RWPE1 (cell line): ENCODE results near the gene RAB10.

Experiments
- CTCF ChIA-PET: fragments of 350-600 bp; sonication (Branson Sonifier 250); formaldehyde crosslinking; extraction: SDS; loops from one replicate; lab custom pipeline; 2021; lab: Yijun Ruan, JAX
- POLR2A ChIA-PET: fragments of 400-600 bp; formaldehyde crosslinking; extraction: SDS; loops from one replicate; lab custom pipeline; 2020; ENCODE audit warnings: antibody characterized with exemption; ENCODE audit not compliant: low non-redundant PET; lab: Yijun Ruan, JAX
- DNase-seq: peaks from one replicate; pipeline ENCODE4 v3.0.0; 2012; ENCODE audit warnings: low spot score
- H3K27ac ChIP-seq: fragments of 450-650 bp; 2 replicates; pipeline ENCODE4 v1.5.1; 2017
- TF ChIP-seq, protein P1 (sequence below): fragments of 450-650 bp; conservative IDR thresholded peaks from 2 replicates; pipeline ENCODE4 v1.5.1; 2017; ENCODE audit warnings: low read depth, mild to moderate bottlenecking

Gene RAB10

DNA sequence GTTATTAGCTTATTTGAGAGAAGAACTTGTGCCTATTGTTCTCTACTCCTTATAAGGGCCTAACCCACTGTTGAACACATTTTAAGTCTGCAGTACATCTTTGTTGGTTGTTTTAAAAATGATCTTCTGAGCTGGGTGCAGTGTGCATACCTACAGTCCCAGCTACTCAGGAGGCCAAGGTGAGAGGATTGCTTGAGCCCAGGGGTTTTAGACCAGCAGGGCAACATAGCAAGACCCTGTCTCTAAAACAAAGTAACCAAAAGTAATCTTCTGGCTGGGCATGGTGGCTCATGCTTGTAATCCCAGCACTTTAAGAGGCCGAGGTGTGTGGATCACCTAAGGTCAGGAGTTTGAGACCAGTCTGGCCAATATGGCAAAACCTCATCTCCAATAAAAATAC lies 25.8 kb upstream of the RAB10 start:
- CTCF ChIA-PET = interaction anchor here (1.6 kb wide), 1 partner anchor 26 kb away, joined by 4 read pairs; the partner anchor contains the start of gene RAB10
- H3K27ac ChIP-seq = peak overlapping the region; percentile 93
- TF ChIP-seq, protein P1, sequence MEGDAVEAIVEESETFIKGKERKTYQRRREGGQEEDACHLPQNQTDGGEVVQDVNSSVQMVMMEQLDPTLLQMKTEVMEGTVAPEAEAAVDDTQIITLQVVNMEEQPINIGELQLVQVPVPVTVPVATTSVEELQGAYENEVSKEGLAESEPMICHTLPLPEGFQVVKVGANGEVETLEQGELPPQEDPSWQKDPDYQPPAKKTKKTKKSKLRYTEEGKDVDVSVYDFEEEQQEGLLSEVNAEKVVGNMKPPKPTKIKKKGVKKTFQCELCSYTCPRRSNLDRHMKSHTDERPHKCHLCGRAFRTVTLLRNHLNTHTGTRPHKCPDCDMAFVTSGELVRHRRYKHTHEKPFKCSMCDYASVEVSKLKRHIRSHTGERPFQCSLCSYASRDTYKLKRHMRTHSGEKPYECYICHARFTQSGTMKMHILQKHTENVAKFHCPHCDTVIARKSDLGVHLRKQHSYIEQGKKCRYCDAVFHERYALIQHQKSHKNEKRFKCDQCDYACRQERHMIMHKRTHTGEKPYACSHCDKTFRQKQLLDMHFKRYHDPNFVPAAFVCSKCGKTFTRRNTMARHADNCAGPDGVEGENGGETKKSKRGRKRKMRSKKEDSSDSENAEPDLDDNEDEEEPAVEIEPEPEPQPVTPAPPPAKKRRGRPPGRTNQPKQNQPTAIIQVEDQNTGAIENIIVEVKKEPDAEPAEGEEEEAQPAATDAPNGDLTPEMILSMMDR = no peak

DNA sequence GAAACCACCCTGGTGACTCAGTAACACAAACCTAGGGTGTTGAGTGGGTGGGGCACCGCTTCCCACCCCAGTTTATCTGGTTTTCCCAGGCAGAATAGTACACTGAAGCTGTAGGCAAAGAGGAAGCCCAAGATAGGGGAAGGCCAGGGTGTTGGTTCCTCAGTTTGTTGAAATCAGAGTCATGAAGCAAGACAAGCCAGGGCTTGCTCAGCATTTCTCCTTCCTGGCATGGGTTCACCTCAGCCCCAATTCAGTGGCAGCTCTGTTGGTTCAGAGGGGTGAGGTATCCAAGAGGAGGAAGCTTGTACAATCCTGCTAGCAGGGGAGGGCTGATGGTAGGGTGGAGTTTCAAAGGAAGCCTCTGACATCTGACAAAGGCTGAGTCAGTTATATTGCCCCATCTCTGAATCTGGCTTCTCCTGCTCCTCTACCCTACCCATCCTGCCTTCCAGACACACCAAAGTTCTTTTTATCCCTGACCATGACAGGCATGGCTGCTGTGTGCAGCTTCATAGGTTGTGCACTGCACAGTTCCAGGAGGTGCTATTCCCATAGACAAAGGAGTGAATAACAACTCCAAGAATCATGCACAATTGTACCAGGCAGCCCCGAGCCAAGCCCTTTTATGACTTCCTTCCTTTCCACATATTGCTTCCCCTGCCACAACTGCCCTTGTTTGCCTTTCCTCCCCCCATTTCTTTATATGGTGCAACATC lies 24.9 kb upstream of the RAB10 start:
- ChIA-PET CTCF (interaction anchor here (1.6 kb wide), 1 partner anchor 25 kb away, joined by 4 read pairs; the partner anchor contains the start of gene RAB10), POLR2A (interaction anchor here (0.5 to 1.6 kb wide), 4 partner anchors 9 to 24 kb away, joined by 3 to 7 read pairs (median 5); partner anchors contain the start of gene RAB10)
- peak overlapping the region; percentile 93 for H3K27ac ChIP-seq
- TF ChIP-seq, protein P1 = no peak
- peak; percentile 96 for DNase-seq

More for the DNA sequence above, 25.8 kb upstream of the RAB10 start:
- no peak for DNase-seq
- POLR2A ChIA-PET = interaction anchor here (1.2 to 1.6 kb wide), 3 partner anchors 10 to 25 kb away, joined by 4 to 7 read pairs (median 6); partner anchors contain the start of gene RAB10

DNA sequence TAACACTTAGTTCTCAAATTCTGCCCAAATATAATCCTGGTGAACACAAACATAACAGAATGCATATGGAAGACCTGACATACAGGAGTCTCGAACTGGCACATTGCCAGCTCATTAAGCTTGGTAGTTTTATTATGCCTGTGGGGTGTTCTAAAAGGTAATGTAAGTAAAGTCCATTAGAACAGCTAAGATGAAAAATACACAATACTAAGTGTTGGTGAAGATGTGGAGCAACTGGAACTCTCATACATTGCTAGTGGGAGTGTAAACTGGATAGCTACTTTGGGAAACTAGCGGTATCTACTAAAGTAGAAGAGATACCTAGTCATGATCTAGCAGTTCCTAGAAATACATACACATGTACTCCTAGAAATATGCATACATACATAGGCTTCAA lies 24.3 kb upstream of the RAB10 start:
- ChIA-PET CTCF (interaction anchor here (0.6 to 1.6 kb wide), 2 partner anchors 24 to 567 kb away, joined by 3 to 4 read pairs; partner anchors contain the start of gene RAB10), POLR2A (interaction anchor here (0.5 to 1.6 kb wide), 4 partner anchors 9 to 24 kb away, joined by 3 to 7 read pairs (median 5); partner anchors contain the start of gene RAB10)
- no peak for DNase-seq
- TF ChIP-seq, protein P1 = no peak
- peak overlapping the region; percentile 93 for H3K27ac ChIP-seq

DNA sequence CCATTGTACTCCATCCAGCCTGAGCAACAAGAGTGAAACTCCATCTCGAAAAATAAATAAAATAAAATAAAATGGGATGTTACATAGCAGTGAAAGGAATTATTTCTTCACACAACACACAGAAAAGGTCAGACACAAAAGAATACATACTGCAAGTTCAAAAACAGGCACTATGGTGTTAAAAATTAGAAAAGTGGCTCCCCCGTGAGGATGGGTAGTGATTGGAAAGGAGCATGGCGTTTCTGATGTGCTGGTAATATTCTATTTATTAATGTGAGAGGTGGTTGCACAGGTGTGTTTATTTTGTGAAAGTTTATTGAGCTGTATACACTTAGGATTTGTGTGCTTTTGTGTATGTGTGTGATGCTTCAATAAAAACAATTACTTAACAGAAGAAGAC lies 22.9 kb upstream of the RAB10 start:
- TF ChIP-seq, protein P1 = no peak
- CTCF ChIA-PET = no interaction called here
- no peak for DNase-seq
- POLR2A ChIA-PET = no interaction called here
- peak overlapping the region; percentile 78 for H3K27ac ChIP-seq

DNA sequence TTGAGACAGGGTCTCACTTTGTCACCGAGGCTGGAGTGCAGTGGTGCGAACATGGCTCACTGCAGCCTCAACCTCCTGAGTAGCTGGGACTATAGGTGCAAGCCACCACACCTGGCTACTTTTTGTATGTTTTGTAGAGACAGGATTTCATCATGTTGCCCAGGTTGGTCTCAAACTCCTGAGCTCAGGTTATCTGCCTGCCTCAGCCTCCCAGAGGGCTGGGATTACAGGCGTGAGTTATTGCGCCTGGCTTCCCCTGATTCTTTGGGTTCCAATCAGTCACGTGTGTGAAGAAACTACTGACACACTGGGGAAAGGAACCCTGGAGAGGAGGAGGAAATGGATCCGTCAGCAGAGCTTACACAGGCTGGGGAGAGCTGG lies 22.3 kb upstream of the RAB10 start:
- TF ChIP-seq, protein P1 = no peak
- DNase-seq = no peak
- peak overlapping the region; percentile 71 for H3K27ac ChIP-seq
- ChIA-PET CTCF (no interaction called here), POLR2A (no interaction called here)

DNA sequence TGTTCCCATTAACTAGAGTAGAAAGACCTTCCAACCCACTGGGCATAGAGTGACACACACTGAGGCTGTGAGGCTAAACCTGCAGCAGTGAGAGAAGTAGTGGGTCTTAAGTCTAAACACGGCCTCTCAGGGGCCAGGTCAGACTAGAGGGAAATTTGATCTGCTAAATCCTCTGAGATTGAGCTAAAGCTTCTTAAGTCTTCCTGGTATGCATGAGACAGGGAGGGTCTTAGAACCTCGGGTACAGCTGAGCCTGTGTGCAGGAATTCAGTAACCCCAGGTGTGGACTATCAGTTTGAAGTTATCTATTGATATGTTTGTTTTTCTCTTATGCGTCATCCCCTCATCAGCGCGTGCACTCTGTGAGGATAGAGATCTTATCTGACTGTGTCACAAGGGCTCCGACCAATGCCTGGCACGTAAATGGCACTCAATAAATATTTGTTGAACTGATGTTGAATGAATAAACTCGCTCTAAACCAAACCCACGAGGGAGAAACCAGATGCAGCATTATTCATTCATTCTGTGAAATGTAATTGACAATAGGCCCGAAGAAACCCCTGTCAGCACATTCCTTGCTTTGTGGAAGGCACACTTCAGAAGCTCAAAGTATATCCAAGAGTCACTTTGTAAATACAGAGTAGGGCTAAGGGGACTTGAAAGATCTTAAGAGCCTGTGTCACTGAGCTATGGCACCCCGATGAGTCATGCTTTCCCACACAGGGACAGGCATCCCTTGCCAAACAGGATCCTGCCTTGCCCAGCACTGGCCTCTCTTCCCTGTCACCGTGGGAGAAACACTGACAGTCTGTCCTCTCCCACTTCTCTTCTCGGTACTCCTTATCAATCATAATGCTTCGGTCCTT lies 21.7 kb upstream of the RAB10 start:
- peak; percentile 55 for DNase-seq
- ChIA-PET CTCF (no interaction called here), POLR2A (no interaction called here)
- peak overlapping the region; percentile 71 for H3K27ac ChIP-seq
- TF ChIP-seq, protein P1 = no peak
